Duodenal mucosa (tissue), 2 donors: ENCODE data around the gene PALB2.
A peak's percentile ranks its signal among the peaks of the same experiment; 100 is the strongest.
"Not testable (repeated sequence)": the region's sequence is repeated elsewhere in the genome, so short reads cannot be mapped to it uniquely, and the experiment has no call there.

Experiments
- H3K27ac ChIP-seq: one replicate; pipeline ENCODE4 v1.7.0; 2013; ENCODE audit warnings: low read depth, low read length
- H3K27me3 ChIP-seq, 2 donors: one replicate each; pipeline ENCODE4 v1.7.0; 2013; ENCODE audit warnings: low read length in 2 of 2, control low read depth in 1 of 2; ENCODE audit not compliant: insufficient read depth in 2 of 2, control insufficient read depth in 1 of 2
- H3K36me3 ChIP-seq, 2 donors: one replicate each; pipeline ENCODE4 v1.7.0; 2013; ENCODE audit warnings: low read length in 2 of 2, control low read depth in 1 of 2; ENCODE audit not compliant: insufficient read depth in 2 of 2, control insufficient read depth in 1 of 2
- H3K4me1 ChIP-seq, 2 donors: one replicate each; pipeline ENCODE4 v1.7.0; 2013; ENCODE audit warnings: low read length in 2 of 2, control low read depth in 1 of 2; ENCODE audit not compliant: insufficient read depth in 2 of 2, control insufficient read depth in 1 of 2
- H3K4me3 ChIP-seq, 2 donors: one replicate each; pipeline ENCODE4 v1.7.0; 2013; ENCODE audit warnings: low read length in 2 of 2, low read depth in 1 of 2
- H3K9ac ChIP-seq, 2 donors: one replicate each; pipeline ENCODE4 v1.7.0; 2013; ENCODE audit warnings: low read length in 2 of 2, low read depth in 1 of 2
- H3K9me3 ChIP-seq, 2 donors: one replicate each; pipeline ENCODE4 v1.7.0; 2013; ENCODE audit warnings: low read length in 2 of 2, control low read depth in 1 of 2; ENCODE audit not compliant: control insufficient read depth in 1 of 2

PALB2 gene

GRCh38 chr16:23650674-23651416, 9.7 kb upstream of the PALB2 start:
- H3K4me1 ChIP-seq, result no peaks in the 10 kb centered on the region
- H3K36me3 ChIP-seq, result peaks cover 4 to 41% of the 10 kb centered on the region in 2 donors
- no peaks in the 10 kb centered on the region for H3K9me3 ChIP-seq
- H3K4me3 ChIP-seq, result no peak overlapping the region
- no peak overlapping the region for H3K9ac ChIP-seq
- no peaks in the 10 kb centered on the region for H3K27me3 ChIP-seq
- H3K27ac ChIP-seq, result no peak overlapping the region

- Histone ChIP-seq H3K9ac (peak overlapping the region; percentile 69 to 97), H3K4me1 (peaks cover 18 to 21% of the 10 kb centered on the region in 2 donors), H3K9me3 (no peaks in the 10 kb centered on the region), H3K27me3 (no peaks in the 10 kb centered on the region), H3K36me3 (peaks cover 0 to 7% of the 10 kb centered on the region in 2 donors), H3K27ac (no peak overlapping the region), H3K4me3 (peak overlapping the region; percentile 83 to 98)
These were observed 1.2 kb upstream of the PALB2 start for GRCh38 chr16:23642246-23642774.

GRCh38 chr16:23640615-23640930, 537 bp downstream of the PALB2 start:
- H3K4me3 ChIP-seq, result peak overlapping the region; percentile 83 to 98
- peaks cover 5 to 9% of the 10 kb centered on the region in 2 donors for H3K36me3 ChIP-seq
- H3K27me3 ChIP-seq, result no peaks in the 10 kb centered on the region
- H3K27ac ChIP-seq, result peak overlapping the region; percentile 31
- peak overlapping the region; percentile 69 to 97 for H3K9ac ChIP-seq
- H3K9me3 ChIP-seq, result no peaks in the 10 kb centered on the region
- H3K4me1 ChIP-seq, result peaks cover 18 to 21% of the 10 kb centered on the region in 2 donors

GRCh38 chr16:23635958-23636357, 5.2 kb downstream of the PALB2 start:
- Histone ChIP-seq H3K9ac (no peak overlapping the region), H3K27me3 (no peaks in the 10 kb centered on the region), H3K27ac (no peak overlapping the region), H3K9me3 (no peaks in the 10 kb centered on the region), H3K36me3 (peaks cover 8 to 33% of the 10 kb centered on the region in 2 donors), H3K4me1 (peaks cover 11 to 13% of the 10 kb centered on the region in 2 donors), H3K4me3 (no peak overlapping the region)

DNA sequence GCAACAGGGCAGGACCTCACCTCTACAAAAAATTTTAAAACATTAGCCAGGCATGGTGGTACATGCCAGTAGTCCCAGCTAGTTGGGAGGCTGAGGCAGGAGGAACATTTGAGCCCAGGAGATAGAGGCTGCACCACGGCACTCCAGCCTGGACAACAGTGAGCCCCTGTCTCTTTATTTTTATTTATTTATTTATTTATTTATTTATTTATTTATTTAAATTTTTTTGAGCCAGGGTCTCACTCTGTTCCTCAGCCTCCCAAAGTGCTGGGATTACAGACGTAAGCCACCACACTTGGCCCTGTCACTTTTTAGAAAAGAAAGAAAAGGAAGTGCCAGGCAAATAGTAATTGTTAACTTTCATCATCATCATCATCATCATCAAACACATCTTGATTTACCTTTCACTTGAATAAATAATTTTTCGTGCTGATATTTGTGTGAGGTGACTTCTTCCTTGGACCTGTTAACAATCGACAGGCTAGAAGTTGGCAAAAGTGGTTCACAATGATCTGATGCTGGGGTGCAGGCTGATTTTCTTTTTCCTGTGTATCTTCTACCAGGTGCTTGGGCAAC, 6.6 kb downstream of the PALB2 start:
- Histone ChIP-seq H3K4me3 (no peak overlapping the region), H3K27ac (no peak overlapping the region), H3K9ac (no peak overlapping the region), H3K4me1 (peaks cover 0 to under 1% of the 10 kb centered on the region in 2 donors), H3K27me3 (no peaks in the 10 kb centered on the region), H3K9me3 (no peaks in the 10 kb centered on the region), H3K36me3 (peaks cover 8 to 42% of the 10 kb centered on the region in 2 donors)

DNA sequence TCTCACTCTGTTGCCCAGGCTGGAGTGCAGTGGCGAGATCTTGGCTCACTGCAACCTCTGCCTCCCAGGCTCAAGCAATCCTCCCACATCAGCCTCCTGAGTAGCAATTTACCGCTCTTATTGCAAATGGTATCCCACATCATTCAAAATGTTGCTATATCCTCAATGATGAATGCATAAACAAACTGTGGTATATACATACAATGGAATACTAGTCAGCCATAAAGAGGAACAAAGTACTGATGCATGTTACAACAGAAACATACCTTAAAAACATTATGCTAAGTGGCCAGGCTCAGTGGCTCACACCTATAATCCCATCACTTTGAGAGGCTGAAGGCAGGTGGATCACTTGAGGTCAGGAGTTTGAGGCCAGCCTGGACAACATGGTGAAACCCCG, 9.2 kb downstream of the PALB2 start:
- H3K27me3 ChIP-seq, H3K4me3 ChIP-seq, H3K27ac ChIP-seq, H3K9ac ChIP-seq, H3K4me1 ChIP-seq, H3K9me3 ChIP-seq: not testable (repeated sequence)
- peaks cover 12 to 64% of the 10 kb centered on the region in 2 donors for H3K36me3 ChIP-seq

DNA sequence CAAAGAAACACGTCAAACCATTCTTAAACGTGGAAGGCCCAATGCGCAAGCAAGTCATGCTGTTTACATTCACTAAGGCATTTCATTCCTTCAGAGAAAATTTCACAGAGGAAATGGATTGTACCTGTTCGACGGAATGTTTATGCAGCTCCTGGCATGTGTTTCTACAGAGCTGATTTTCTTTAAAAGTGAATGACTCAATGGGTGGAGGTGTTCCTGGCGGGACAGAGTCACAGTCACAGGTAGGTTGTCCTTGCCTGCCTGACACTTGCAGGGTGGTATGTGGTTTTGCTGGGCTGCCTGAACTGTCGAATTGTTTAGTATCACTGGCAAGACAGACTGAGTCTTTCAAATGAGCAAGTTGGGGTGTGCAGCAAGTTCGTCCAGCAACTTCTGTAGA, 11.6 kb downstream of the PALB2 start:
- Histone ChIP-seq H3K27me3 (no peaks in the 10 kb centered on the region), H3K36me3 (peaks cover 4 to 67% of the 10 kb centered on the region in 2 donors), H3K9me3 (no peaks in the 10 kb centered on the region), H3K4me3 (no peak overlapping the region), H3K4me1 (no peaks in the 10 kb centered on the region), H3K9ac (no peak overlapping the region), H3K27ac (no peak overlapping the region)

DNA sequence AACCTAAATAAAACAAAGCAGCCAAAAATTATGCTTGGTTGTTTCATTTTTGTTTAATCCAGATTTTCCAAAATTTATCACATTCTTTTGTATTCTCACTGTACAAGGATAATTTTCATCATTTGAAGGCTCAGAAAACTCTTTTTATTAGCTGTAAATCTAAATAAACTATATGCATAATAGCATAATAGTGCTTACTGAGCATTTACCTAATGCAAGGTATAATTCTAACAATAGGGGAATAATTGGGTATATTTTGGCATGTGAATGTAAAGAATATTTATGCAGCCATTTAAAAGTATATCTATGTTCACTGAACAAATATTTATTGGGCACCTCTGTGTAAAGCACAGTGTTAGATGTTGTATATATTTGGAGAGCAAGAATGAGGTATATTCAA, 17.0 kb downstream of the PALB2 start:
- Histone ChIP-seq H3K4me3 (no peak overlapping the region), H3K27me3 (no peaks in the 10 kb centered on the region), H3K36me3 (peaks cover 13 to 78% of the 10 kb centered on the region in 2 donors), H3K9ac (no peak overlapping the region), H3K27ac (no peak overlapping the region), H3K9me3 (no peaks in the 10 kb centered on the region), H3K4me1 (no peaks in the 10 kb centered on the region)

DNA sequence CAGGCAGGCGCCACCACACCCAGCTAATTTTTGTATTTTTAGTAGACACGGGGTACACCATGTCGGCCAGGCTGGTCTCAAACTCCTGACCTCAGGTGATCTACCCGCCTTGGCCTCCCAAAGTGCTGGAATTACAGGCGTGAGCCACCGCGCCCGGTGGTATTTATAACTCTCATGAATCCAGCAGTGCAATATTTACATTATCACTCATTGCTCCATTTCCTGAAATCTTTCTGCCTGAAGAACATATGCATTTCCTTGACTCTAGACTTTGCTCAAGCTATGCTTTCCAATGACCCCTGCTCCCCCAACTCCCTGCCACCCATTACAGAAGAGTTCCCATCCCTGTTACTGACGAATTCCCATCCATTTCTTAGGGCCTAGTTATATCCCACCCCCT, 25.3 kb downstream of the PALB2 start:
- Histone ChIP-seq H3K4me1 (no peaks in the 10 kb centered on the region), H3K36me3 (peaks cover 17 to 49% of the 10 kb centered on the region in 2 donors), H3K9ac (no peak overlapping the region), H3K27ac (no peak overlapping the region), H3K27me3 (no peaks in the 10 kb centered on the region), H3K4me3 (no peak overlapping the region), H3K9me3 (no peaks in the 10 kb centered on the region)

DNA sequence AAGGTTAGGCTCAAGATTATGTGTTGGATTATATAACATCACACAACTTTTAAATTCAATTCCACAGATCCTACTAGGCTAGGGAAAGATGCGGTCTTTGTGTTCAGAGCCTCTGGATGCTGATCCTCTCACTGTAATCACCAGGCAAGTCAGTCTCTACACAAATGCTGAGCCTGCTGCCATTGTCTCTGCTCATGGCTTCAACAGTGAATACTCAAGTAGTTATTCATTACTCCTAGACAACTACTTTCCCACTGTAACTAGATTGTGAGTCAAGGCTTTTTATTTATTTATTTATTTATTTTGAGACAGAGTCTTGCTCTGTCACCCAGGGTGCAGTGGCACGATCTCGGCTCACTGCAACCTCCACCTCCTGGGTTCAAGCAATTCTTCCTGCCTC, 29.2 kb downstream of the PALB2 start:
- peaks cover 11 to 37% of the 10 kb centered on the region in 2 donors for H3K36me3 ChIP-seq
- no peak overlapping the region for H3K27ac ChIP-seq
- no peak overlapping the region for H3K9ac ChIP-seq
- H3K4me3 ChIP-seq, result no peak overlapping the region
- no peaks in the 10 kb centered on the region for H3K4me1 ChIP-seq
- no peaks in the 10 kb centered on the region for H3K27me3 ChIP-seq
- H3K9me3 ChIP-seq, result no peaks in the 10 kb centered on the region
